Subcutaneous abdominal adipose tissue (tissue), 5 donors: ENCODE results near the gene OR5K2.

Experiments
- H3K27ac ChIP-seq: one replicate; pipeline ENCODE4 v1.7.0; 2013; ENCODE audit warnings: low read depth, mild to moderate bottlenecking, inconsistent platforms, low read length, moderate library complexity
- H3K27me3 ChIP-seq, 5 donors: one replicate each; pipeline ENCODE4 v1.7.0; 2013; ENCODE audit warnings: low read length in 5 of 5, inconsistent platforms in 1 of 5; ENCODE audit not compliant: control insufficient read depth in 5 of 5, insufficient read depth in 4 of 5
- H3K36me3 ChIP-seq, 5 donors: one replicate each; pipeline ENCODE4 v1.7.0; 2013; ENCODE audit warnings: low read length in 5 of 5; ENCODE audit not compliant: control insufficient read depth in 5 of 5, insufficient read depth in 5 of 5
- H3K4me1 ChIP-seq, 5 donors: one replicate each; pipeline ENCODE4 v1.7.0; 2013; ENCODE audit warnings: low read length in 5 of 5, mild to moderate bottlenecking in 3 of 5, moderate library complexity in 1 of 5; ENCODE audit not compliant: control insufficient read depth in 5 of 5, insufficient read depth in 5 of 5
- H3K4me3 ChIP-seq, 5 donors: one replicate each; pipeline ENCODE4 v1.7.0; 2013; ENCODE audit warnings: low read length in 5 of 5, low read depth in 1 of 5
- H3K9ac ChIP-seq, 5 donors: one replicate each; pipeline ENCODE4 v1.7.0; 2013; ENCODE audit warnings: low read length in 5 of 5, mild to moderate bottlenecking in 4 of 5, moderate library complexity in 3 of 5
- H3K9me3 ChIP-seq, 5 donors: one replicate each; pipeline ENCODE4 v1.7.0; 2013; ENCODE audit warnings: low read length in 5 of 5; ENCODE audit not compliant: control insufficient read depth in 5 of 5
- donor health status: healthy.
- donor health status: healthy.
- donor health status: healthy.
- donor health status: healthy.
- donor health status: healthy.

OR5K2 gene

DNA sequence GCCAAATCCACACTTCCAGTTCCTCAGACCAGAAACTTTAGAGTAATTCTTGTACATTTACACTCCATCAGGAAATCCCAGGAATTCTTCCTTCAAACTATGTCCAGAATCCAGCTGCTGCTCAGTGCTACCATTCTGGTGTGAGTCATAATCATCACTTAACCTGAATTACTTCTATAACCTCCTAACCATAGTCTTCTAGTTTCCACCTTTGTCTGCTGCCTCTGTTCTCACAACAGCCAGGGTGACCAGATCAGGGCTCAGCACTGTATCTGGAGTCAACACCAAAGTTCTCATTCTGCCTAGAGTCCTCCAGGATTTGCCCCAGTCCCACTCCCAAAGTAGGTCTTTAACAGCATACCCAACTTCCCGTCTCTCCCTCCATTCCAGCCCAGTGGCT lies 21.9 kb downstream of the OR5K2 start:
- Histone ChIP-seq H3K9me3 (no peaks in the 10 kb centered on the region), H3K9ac (no peak overlapping the region), H3K27ac (no peak overlapping the region), H3K4me1 (peaks cover 1 to 18% (median 14%) of the 10 kb centered on the region in 5 donors), H3K36me3 (peaks cover 28 to 37% (median 28%) of the 10 kb centered on the region in 5 donors), H3K27me3 (no peaks in the 10 kb centered on the region), H3K4me3 (no peak overlapping the region)

GRCh38 chr3:98521897-98522543 lies 24.5 kb downstream of the OR5K2 start:
- Histone ChIP-seq H3K4me1 (peaks cover 1 to 18% (median 14%) of the 10 kb centered on the region in 5 donors), H3K4me3 (peak overlapping the region; percentile 55 to 92 (median 82)), H3K9ac (peak overlapping the region; percentile 82 to 92 (median 87)), H3K9me3 (no peaks in the 10 kb centered on the region), H3K27ac (peak overlapping the region; percentile 96), H3K27me3 (no peaks in the 10 kb centered on the region), H3K36me3 (peaks cover 11 to 16% (median 15%) of the 10 kb centered on the region in 5 donors)

GRCh38 chr3:98522544-98523281 lies 25.2 kb downstream of the OR5K2 start, which contains the start of gene CLDND1:
CLDND1 (minus strand) TSS chr3:98522902; CDS start chr3:98521424, 1,478 bp downstream.
- H3K4me1 ChIP-seq, result peaks cover 1 to 18% (median 14%) of the 10 kb centered on the region in 5 donors
- H3K9me3 ChIP-seq, result no peaks in the 10 kb centered on the region
- peak within 1 kb of the TSS; percentile 82 to 92 (median 87) for H3K9ac ChIP-seq
- H3K27me3 ChIP-seq, result no peaks in the 10 kb centered on the region
- peak within 1 kb of the TSS; percentile 55 to 92 (median 82) for H3K4me3 ChIP-seq
- H3K27ac ChIP-seq, result peak within 1 kb of the TSS; percentile 96
- H3K36me3 ChIP-seq, result peaks cover 11 to 14% (median 12%) of the 10 kb centered on the region in 5 donors

DNA sequence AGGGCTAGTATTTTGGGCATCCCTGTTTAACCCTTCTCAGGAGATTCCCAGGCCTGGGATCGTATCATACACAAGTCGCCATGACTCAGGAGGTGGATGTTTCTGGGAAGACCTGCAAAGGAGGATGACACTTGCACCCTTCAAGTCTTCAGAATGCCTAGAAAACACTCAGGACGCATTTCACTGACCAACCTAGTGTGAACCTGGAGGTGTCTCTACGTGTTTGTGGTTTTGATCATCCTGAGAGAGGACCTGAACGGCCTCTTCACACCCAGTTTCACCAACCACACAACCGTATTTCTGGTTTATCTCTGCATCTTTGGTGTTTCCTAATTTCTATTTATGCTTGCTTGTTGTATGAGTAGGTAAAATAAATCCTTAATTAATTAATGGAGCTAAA lies 28.0 kb downstream of the OR5K2 start:
- no peak overlapping the region for H3K4me3 ChIP-seq
- H3K36me3 ChIP-seq, result no peaks in the 10 kb centered on the region
- H3K9ac ChIP-seq, result no peak overlapping the region
- no peaks in the 10 kb centered on the region for H3K27me3 ChIP-seq
- H3K27ac ChIP-seq, result no peak overlapping the region
- H3K9me3 ChIP-seq, result no peaks in the 10 kb centered on the region
- peaks cover 1 to 18% (median 14%) of the 10 kb centered on the region in 5 donors for H3K4me1 ChIP-seq

DNA sequence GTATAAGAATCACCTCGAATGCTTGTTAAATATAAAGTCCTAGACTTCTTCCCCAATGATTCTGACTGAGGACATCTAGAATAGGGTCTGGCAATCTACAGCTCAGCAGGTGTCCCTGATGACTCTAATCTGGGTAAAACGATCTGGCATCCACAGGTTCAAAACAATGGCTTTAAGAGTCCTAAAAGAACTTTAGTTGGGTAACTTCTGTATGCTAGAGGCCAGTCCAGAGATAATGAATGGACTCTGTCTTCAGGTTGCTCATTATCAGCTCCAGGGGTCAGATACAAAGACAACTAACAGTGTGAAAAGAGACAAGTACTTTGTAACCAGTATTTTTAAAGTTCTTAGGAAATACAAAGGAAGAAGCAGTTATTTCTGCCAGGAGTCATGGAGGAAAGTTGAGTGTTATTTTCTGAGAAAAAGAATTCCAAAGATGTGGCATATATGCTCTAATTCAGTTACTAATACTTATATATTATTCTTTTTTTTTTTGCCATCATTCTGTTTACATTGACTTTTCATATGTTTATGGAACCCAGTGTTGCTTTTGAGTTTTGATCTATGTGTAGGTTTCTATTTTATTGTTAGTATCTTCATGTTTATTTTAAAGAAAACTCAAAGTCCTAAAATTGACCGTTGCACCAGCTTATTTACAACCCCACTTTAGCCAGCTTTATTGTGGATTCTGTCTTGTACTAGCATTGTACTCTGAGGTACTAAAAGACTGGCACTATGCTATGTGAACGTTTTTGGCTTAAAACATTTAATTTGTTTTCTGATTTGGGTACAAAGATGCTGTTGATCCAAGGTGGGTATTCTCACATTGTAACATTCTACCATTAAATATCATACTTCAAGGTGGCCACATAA lies 31.2 kb downstream of the OR5K2 start:
- no peak overlapping the region for H3K4me3 ChIP-seq
- no peak overlapping the region for H3K9ac ChIP-seq
- H3K27ac ChIP-seq, result no peak overlapping the region
- no peaks in the 10 kb centered on the region for H3K4me1 ChIP-seq
- no peaks in the 10 kb centered on the region for H3K36me3 ChIP-seq
- H3K9me3 ChIP-seq, result no peaks in the 10 kb centered on the region
- peaks cover 0 to 4% (median 0%) of the 10 kb centered on the region in 5 donors for H3K27me3 ChIP-seq

DNA sequence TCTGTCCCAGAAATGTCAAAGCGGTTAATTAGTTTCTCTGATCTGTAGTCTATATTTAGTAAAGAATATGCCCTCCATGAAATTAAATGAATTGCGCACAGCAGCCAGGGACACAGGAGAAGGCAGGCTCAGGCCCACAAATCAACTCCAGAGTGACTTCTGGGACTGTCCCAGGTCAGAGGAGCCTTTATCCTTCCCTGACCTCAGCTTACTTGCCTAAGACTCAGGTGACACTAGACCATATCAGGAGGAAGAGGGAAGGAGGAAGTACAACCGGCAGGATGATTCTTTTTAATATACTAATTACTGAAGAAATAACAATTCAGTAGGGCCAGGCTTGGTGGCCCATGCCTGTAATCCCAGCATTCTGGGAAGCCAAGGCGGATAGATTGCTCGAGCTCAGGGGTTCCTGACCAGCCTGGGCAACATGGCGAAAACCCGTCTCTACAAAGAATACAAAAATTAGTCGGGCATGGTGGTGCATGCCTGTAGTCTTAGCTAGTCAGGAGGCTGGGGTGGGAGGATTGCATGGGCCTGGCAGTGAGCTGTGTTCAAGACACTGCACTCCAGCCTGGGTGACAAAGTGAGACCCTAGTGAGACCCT lies 32.5 kb downstream of the OR5K2 start:
- Histone ChIP-seq H3K4me1 (no peaks in the 10 kb centered on the region), H3K36me3 (no peaks in the 10 kb centered on the region), H3K27me3 (peaks cover 0 to 4% (median 0%) of the 10 kb centered on the region in 5 donors), H3K9ac (no peak overlapping the region), H3K4me3 (no peak overlapping the region), H3K27ac (no peak overlapping the region), H3K9me3 (no peaks in the 10 kb centered on the region)

- H3K9ac ChIP-seq, result no peak overlapping the region
- peaks cover 0 to 4% (median 0%) of the 10 kb centered on the region in 5 donors for H3K27me3 ChIP-seq
- H3K4me3 ChIP-seq, result no peak overlapping the region
- no peaks in the 10 kb centered on the region for H3K36me3 ChIP-seq
- H3K27ac ChIP-seq, result no peak overlapping the region
- no peaks in the 10 kb centered on the region for H3K4me1 ChIP-seq
- H3K9me3 ChIP-seq, result no peaks in the 10 kb centered on the region
Measured at GRCh38 chr3:98530676-98531075, 33.2 kb downstream of the OR5K2 start.

- Histone ChIP-seq H3K27me3 (peaks cover 0 to 4% (median 0%) of the 10 kb centered on the region in 5 donors), H3K9me3 (no peaks in the 10 kb centered on the region), H3K27ac (no peak within 1 kb of the TSS), H3K36me3 (no peaks in the 10 kb centered on the region), H3K4me1 (no peaks in the 10 kb centered on the region), H3K4me3 (no peak within 1 kb of the TSS), H3K9ac (no peak within 1 kb of the TSS)
Measured at GRCh38 chr3:98531622-98532274, 34.3 kb downstream of the OR5K2 start, which contains the start of gene GPR15. GPR15 (plus strand) TSS chr3:98531978; CDS start chr3:98532034, 56 bp downstream.

DNA sequence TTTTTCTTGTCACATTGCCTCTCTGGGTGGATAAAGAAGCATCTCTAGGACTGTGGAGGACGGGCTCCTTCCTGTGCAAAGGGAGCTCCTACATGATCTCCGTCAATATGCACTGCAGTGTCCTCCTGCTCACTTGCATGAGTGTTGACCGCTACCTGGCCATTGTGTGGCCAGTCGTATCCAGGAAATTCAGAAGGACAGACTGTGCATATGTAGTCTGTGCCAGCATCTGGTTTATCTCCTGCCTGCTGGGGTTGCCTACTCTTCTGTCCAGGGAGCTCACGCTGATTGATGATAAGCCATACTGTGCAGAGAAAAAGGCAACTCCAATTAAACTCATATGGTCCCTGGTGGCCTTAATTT lies 34.8 kb downstream of the OR5K2 start:
- H3K36me3 ChIP-seq, result no peaks in the 10 kb centered on the region
- no peaks in the 10 kb centered on the region for H3K9me3 ChIP-seq
- H3K9ac ChIP-seq, result no peak overlapping the region
- H3K27me3 ChIP-seq, result peaks cover 0 to 4% (median 0%) of the 10 kb centered on the region in 5 donors
- H3K4me3 ChIP-seq, result no peak overlapping the region
- no peak overlapping the region for H3K27ac ChIP-seq
- H3K4me1 ChIP-seq, result no peaks in the 10 kb centered on the region
